GM20431 (cell line): Measurements from ENCODE around the gene KRT76.
"Not testable (repeated sequence)": the region's sequence is repeated elsewhere in the genome, so short reads cannot be mapped to it uniquely, and the experiment has no call there.

ENCODE experiments used
- in situ Hi-C: fragments of 300-500 bp; cut with MseI, MboI; formaldehyde crosslinking; loops from one replicate; pipeline ENCODE4 v1.15.0; 2020; ENCODE audit warnings: low sequenced_read_pairs; ENCODE audit not compliant: unreplicated experiment

The KRT76 gene

GRCh38 chr12:52798671-52799504, 21.7 kb upstream of the KRT76 start:
- in situ Hi-C loops: no loop called here

- in situ Hi-C loops: no loop called here
These were observed 21.0 kb upstream of the KRT76 start for GRCh38 chr12:52798003-52798670.

- in situ Hi-C loops: no loop called here
These were observed 20.4 kb upstream of the KRT76 start for GRCh38 chr12:52797529-52797894.

- in situ Hi-C loops: no loop called here
These were observed 19.8 kb upstream of the KRT76 start for GRCh38 chr12:52796839-52797528.

- in situ Hi-C loops: no loop called here
These were observed 19.3 kb upstream of the KRT76 start for GRCh38 chr12:52796429-52796794.

- in situ Hi-C loops: no loop called here
These were observed 18.7 kb upstream of the KRT76 start, which contains the start of gene KRT3 for GRCh38 chr12:52795694-52796428. TSS of gene KRT3 (minus strand) at chr12:52796117. CDS start at chr12:52796042, 75 bp downstream.

- in situ Hi-C loops: not testable (repeated sequence)
These were observed 18.2 kb upstream of the KRT76 start for GRCh38 chr12:52795332-52795674.

- in situ Hi-C loops: no loop called here
These were observed 17.6 kb upstream of the KRT76 start for GRCh38 chr12:52794479-52795331.

GRCh38 chr12:52792185-52793029, 15.3 kb upstream of the KRT76 start:
- in situ Hi-C loops: no loop called here

- in situ Hi-C loops: no loop called here
These were observed 14.4 kb upstream of the KRT76 start for GRCh38 chr12:52791271-52792184.

GRCh38 chr12:52790427-52791270, 13.5 kb upstream of the KRT76 start:
- in situ Hi-C loops: no loop called here

GRCh38 chr12:52789637-52790426, 12.7 kb upstream of the KRT76 start:
- in situ Hi-C loops: no loop called here

- in situ Hi-C loops: no loop called here
These were observed 11.9 kb upstream of the KRT76 start for GRCh38 chr12:52788876-52789636.

GRCh38 chr12:52788192-52788875, 11.2 kb upstream of the KRT76 start:
- in situ Hi-C loops: no loop called here
